ENCODE measurements around the gene ZSWIM1.
"Not testable (repeated sequence)": the region's sequence is repeated elsewhere in the genome, so short reads cannot be mapped to it uniquely, and the experiment has no call there.

ZSWIM1 gene

GRCh38 chr20:45917790-45918141 is 36.7 kb downstream of the ZSWIM1 start:
- H3K4me3 Mint-ChIP-seq, result no peak overlapping the region
- H3K36me3 Mint-ChIP-seq (ENCODE audit: low read depth), result no peaks in the 10 kb centered on the region
- no peak overlapping the region for H3K27ac Mint-ChIP-seq
- H3K9me3 Mint-ChIP-seq, result no peaks in the 10 kb centered on the region
- H3K4me1 Mint-ChIP-seq (ENCODE audit: low read depth), result no peaks in the 10 kb centered on the region
- no peak for DNase-seq (ENCODE audit: low spot score)
- H3K27me3 Mint-ChIP-seq (ENCODE audit: low read depth), result peaks cover 31% of the 10 kb centered on the region

GRCh38 chr20:45918182-45918737 is 37.2 kb downstream of the ZSWIM1 start:
- H3K27ac Mint-ChIP-seq, result no peak overlapping the region
- peaks cover 31% of the 10 kb centered on the region for H3K27me3 Mint-ChIP-seq (ENCODE audit: low read depth)
- no peak overlapping the region for H3K4me3 Mint-ChIP-seq
- no peak for DNase-seq (ENCODE audit: low spot score)
- no peaks in the 10 kb centered on the region for H3K9me3 Mint-ChIP-seq
- no peaks in the 10 kb centered on the region for H3K4me1 Mint-ChIP-seq (ENCODE audit: low read depth)
- H3K36me3 Mint-ChIP-seq (ENCODE audit: low read depth), result no peaks in the 10 kb centered on the region

- peaks cover 31% of the 10 kb centered on the region for H3K27me3 Mint-ChIP-seq (ENCODE audit: low read depth)
- no peaks in the 10 kb centered on the region for H3K36me3 Mint-ChIP-seq (ENCODE audit: low read depth)
- H3K9me3 Mint-ChIP-seq, result no peaks in the 10 kb centered on the region
- no peak overlapping the region for H3K4me3 Mint-ChIP-seq
- DNase-seq (ENCODE audit: low spot score), result no peak
- no peaks in the 10 kb centered on the region for H3K4me1 Mint-ChIP-seq (ENCODE audit: low read depth)
- no peak overlapping the region for H3K27ac Mint-ChIP-seq
Measured at GRCh38 chr20:45918779-45919537, 37.9 kb downstream of the ZSWIM1 start.

- Mint-ChIP-seq H3K27me3 (ENCODE audit: low read depth) (peaks cover 34% of the 10 kb centered on the region), H3K4me3 (no peak overlapping the region), H3K4me1 (ENCODE audit: low read depth) (no peaks in the 10 kb centered on the region), H3K36me3 (ENCODE audit: low read depth) (no peaks in the 10 kb centered on the region), H3K9me3 (no peaks in the 10 kb centered on the region), H3K27ac (no peak overlapping the region)
- DNase-seq (ENCODE audit: low spot score), result no peak
Measured at GRCh38 chr20:45919542-45920399, 38.7 kb downstream of the ZSWIM1 start.

- no peaks in the 10 kb centered on the region for H3K4me1 Mint-ChIP-seq (ENCODE audit: low read depth)
- no peaks in the 10 kb centered on the region for H3K9me3 Mint-ChIP-seq
- no peak overlapping the region for H3K27ac Mint-ChIP-seq
- no peak for DNase-seq (ENCODE audit: low spot score)
- H3K36me3 Mint-ChIP-seq (ENCODE audit: low read depth), result no peaks in the 10 kb centered on the region
- no peak overlapping the region for H3K4me3 Mint-ChIP-seq
- H3K27me3 Mint-ChIP-seq (ENCODE audit: low read depth), result peaks cover 34% of the 10 kb centered on the region
Measured at GRCh38 chr20:45920462-45921336, 39.7 kb downstream of the ZSWIM1 start.

- DNase-seq (ENCODE audit: low spot score), result no peak
- H3K27ac Mint-ChIP-seq, result no peak overlapping the region
- no peak overlapping the region for H3K4me3 Mint-ChIP-seq
- peaks cover 30% of the 10 kb centered on the region for H3K27me3 Mint-ChIP-seq (ENCODE audit: low read depth)
- H3K36me3 Mint-ChIP-seq (ENCODE audit: low read depth), result no peaks in the 10 kb centered on the region
- no peaks in the 10 kb centered on the region for H3K9me3 Mint-ChIP-seq
- no peaks in the 10 kb centered on the region for H3K4me1 Mint-ChIP-seq (ENCODE audit: low read depth)
Measured at GRCh38 chr20:45921337-45922189, 40.5 kb downstream of the ZSWIM1 start.

- DNase-seq (ENCODE audit: low spot score), result no peak
- Mint-ChIP-seq H3K4me1 (ENCODE audit: low read depth) (no peaks in the 10 kb centered on the region), H3K27ac (no peak overlapping the region), H3K4me3 (no peak overlapping the region), H3K27me3 (ENCODE audit: low read depth) (peaks cover 24% of the 10 kb centered on the region), H3K36me3 (ENCODE audit: low read depth) (no peaks in the 10 kb centered on the region), H3K9me3 (no peaks in the 10 kb centered on the region)
Measured at GRCh38 chr20:45924391-45925261, 43.6 kb downstream of the ZSWIM1 start.

GRCh38 chr20:45925821-45926506 is 44.9 kb downstream of the ZSWIM1 start:
- peaks cover 14% of the 10 kb centered on the region for H3K27me3 Mint-ChIP-seq (ENCODE audit: low read depth)
- no peaks in the 10 kb centered on the region for H3K9me3 Mint-ChIP-seq
- no peak for DNase-seq (ENCODE audit: low spot score)
- no peak overlapping the region for H3K4me3 Mint-ChIP-seq
- no peaks in the 10 kb centered on the region for H3K4me1 Mint-ChIP-seq (ENCODE audit: low read depth)
- no peaks in the 10 kb centered on the region for H3K36me3 Mint-ChIP-seq (ENCODE audit: low read depth)
- no peak overlapping the region for H3K27ac Mint-ChIP-seq

- Mint-ChIP-seq H3K4me3 (no peak overlapping the region), H3K27me3 (ENCODE audit: low read depth) (peaks cover 8% of the 10 kb centered on the region), H3K36me3 (ENCODE audit: low read depth) (no peaks in the 10 kb centered on the region), H3K4me1 (ENCODE audit: low read depth) (no peaks in the 10 kb centered on the region), H3K9me3 (no peaks in the 10 kb centered on the region), H3K27ac (no peak overlapping the region)
- no peak for DNase-seq (ENCODE audit: low spot score)
Measured at GRCh38 chr20:45926731-45927070, 45.7 kb downstream of the ZSWIM1 start.

- Mint-ChIP-seq H3K9me3 (no peaks in the 10 kb centered on the region), H3K4me1 (ENCODE audit: low read depth) (no peaks in the 10 kb centered on the region), H3K4me3 (no peak overlapping the region), H3K27me3 (ENCODE audit: low read depth) (peaks cover 3% of the 10 kb centered on the region), H3K36me3 (ENCODE audit: low read depth) (no peaks in the 10 kb centered on the region), H3K27ac (no peak overlapping the region)
- no peak for DNase-seq (ENCODE audit: low spot score)
Measured at GRCh38 chr20:45927071-45927878, 46.2 kb downstream of the ZSWIM1 start.

- H3K4me1 Mint-ChIP-seq (ENCODE audit: low read depth); H3K27ac Mint-ChIP-seq; H3K27me3 Mint-ChIP-seq (ENCODE audit: low read depth); H3K36me3 Mint-ChIP-seq (ENCODE audit: low read depth); H3K4me3 Mint-ChIP-seq; H3K9me3 Mint-ChIP-seq; DNase-seq (ENCODE audit: low spot score): not testable (repeated sequence)
Measured at GRCh38 chr20:45931680-45932079, 50.7 kb downstream of the ZSWIM1 start.
